HG02852 (cell line): ENCODE data around the gene MADD.
"Not testable (repeated sequence)": the region's sequence is repeated elsewhere in the genome, so short reads cannot be mapped to it uniquely, and the experiment has no call there.

ENCODE experiments used
- ATAC-seq: cut with Tn5 transposase; IDR thresholded peaks from one replicate; pipeline ENCODE4 v1.9.1; 2021; ENCODE audit warnings: mild to moderate bottlenecking, moderate library complexity; ENCODE audit not compliant: unreplicated experiment

MADD gene

GRCh38 chr11:47272706-47273105 is 2.8 kb downstream of the MADD start:
- ATAC-seq, result no peak

GRCh38 chr11:47274495-47275235 is 4.7 kb downstream of the MADD start:
- ATAC-seq, result no peak

DNA sequence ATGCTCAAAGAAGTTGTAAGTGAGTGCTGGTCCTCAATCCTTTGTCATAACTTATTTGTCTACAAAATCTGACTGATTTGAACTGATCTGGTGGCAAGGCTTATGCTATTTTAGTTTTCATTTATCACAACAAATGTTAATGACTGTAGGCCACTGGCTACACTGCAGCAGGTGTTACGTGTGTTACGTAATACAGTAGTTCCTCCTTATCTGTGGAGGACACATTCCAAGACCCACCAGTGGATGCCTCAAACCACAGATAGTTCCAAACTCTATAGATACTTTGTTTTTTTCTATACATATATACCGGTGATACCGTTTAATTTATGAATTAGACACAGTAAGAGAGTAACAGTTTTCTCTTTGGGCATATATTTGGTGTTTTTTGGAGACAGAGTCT is 7.0 kb downstream of the MADD start:
- ATAC-seq, result no peak

DNA sequence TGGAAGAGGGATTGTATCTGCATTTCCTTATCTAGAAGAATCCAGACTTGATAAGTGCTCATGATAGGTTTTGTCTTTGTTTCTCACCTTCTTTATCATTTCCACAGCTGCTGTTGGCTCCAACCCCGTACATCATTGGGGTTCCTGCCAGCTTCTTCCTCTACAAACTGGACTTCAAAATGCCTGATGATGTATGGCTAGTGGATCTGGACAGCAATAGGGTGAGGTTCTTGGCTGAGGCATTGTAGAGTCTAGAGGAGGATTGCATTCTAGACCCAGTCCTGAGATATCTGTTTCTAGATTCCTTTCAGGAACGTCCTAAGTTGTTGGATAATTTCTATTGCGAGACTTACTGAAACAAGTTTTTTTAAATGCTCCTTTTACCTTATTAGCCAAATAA is 8.1 kb downstream of the MADD start:
- no peak for ATAC-seq

DNA sequence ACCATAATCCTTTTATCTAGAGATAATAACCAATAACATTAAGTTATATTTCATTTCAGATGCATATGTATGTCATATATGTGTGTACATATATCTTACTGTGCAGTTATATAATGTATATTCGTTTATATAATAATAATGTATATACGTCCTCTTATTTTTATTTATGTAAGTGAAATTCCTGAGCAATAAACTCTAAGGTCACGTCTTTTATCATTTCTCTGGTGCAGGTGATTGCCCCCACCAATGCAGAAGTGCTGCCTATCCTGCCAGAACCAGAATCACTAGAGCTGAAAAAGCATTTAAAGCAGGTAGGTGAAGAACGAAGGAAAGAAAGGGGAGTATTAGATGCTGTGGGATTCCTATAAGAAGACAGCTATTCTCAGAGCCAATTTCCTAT is 8.8 kb downstream of the MADD start:
- no peak for ATAC-seq

DNA sequence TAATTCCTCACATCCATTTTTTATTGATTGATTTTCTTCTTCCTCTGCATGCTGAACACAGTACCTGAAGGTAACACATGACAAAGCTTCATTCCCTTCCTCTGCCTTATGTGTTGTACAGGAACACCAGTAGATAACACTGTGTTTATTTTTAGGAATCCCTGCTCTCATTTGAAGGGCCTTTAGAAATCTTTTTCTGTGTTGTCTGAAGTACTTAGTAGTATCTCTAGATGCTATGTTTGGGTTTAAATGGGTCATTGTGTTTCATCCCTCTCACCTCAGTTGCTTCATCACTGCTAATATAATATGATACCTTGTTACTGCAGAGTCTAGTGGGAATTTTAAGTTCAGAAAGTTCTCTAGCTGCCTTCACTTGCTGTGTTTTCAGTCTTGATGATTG is 10.2 kb downstream of the MADD start:
- no peak for ATAC-seq

- no peak for ATAC-seq
Observed at GRCh38 chr11:47280860-47281259, 10.9 kb downstream of the MADD start.

- ATAC-seq, result no peak
Observed at GRCh38 chr11:47282462-47282861, 12.5 kb downstream of the MADD start.

GRCh38 chr11:47284151-47284550 is 14.2 kb downstream of the MADD start:
- ATAC-seq, result no peak

DNA sequence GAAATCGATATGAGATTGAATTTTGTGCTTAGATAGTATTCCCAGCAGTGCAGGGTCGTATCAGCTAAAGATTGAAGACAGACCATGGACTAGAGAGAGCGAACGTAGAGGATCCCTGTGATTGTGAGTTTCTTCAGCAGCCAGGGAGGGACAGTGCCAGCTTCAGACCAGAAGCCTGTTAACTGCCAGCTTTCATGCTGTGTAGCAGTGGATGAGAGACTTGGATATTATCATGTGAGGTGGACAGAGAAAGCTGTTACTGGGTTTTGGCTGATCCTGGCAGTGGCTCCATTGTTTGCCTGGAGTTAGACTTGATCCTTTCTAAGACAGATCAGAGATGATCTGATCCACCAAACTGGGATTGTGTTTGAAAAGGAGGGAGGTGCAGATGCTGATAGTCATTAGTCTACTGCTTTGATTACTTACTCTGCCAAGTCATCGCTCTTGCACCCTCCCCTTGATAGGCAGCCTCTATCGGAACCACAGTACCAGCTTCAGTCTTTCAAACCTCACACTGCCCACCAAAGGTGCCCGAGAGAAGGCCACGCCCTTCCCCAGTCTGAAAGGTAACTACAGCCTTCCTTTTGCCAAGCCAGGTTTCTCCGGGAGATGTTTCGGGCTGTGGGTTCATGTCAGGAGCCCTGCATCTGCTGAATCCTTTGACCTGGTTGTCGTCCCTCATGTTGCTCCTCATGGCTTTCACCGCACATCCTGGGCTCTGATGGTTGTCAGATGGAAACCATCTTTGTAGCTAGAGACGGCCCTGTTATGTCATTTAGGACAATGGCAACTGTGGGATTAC is 16.2 kb downstream of the MADD start:
- ATAC-seq, result no peak

- ATAC-seq, result no peak
Observed at GRCh38 chr11:47288066-47288465, 18.1 kb downstream of the MADD start.

DNA sequence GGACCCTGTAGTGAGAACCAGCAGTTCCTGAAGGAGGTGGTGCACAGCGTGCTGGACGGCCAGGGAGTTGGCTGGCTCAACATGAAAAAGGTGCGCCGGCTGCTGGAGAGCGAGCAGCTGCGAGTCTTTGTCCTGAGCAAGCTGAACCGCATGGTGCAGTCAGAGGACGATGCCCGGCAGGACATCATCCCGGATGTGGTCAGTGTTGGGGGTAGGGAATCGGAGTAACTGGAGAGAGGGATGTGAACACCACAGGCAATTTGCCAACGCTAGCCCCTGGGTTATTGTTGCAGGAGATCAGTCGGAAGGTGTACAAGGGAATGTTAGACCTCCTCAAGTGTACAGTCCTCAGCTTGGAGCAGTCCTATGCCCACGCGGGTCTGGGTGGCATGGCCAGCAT is 19.9 kb downstream of the MADD start:
- ATAC-seq, result no peak

GRCh38 chr11:47295385-47295784 is 25.5 kb downstream of the MADD start:
- no peak for ATAC-seq

DNA sequence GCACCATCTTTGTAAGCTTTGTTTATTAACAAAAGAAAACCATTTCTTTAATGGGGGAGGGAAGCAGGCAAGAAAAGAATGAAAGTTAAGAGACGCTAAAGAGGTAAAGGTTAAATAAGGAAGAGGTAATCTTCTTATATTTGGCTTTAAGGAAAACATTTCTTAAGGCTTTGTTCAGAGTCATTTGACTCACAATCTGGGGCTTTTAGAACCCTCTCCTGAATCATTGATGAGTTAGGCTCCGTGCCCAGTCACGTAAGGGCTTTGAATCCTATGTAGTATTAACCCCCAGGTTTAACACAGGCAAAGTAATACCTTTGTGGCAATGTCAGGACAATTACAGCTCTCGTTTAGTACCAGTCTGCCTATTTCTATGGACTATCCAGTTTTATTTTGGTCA is 26.1 kb downstream of the MADD start:
- no peak for ATAC-seq

- ATAC-seq, result no peak
Observed at GRCh38 chr11:47299078-47299477, 29.1 kb downstream of the MADD start.

GRCh38 chr11:47302853-47303252 is 32.9 kb downstream of the MADD start:
- no peak for ATAC-seq

DNA sequence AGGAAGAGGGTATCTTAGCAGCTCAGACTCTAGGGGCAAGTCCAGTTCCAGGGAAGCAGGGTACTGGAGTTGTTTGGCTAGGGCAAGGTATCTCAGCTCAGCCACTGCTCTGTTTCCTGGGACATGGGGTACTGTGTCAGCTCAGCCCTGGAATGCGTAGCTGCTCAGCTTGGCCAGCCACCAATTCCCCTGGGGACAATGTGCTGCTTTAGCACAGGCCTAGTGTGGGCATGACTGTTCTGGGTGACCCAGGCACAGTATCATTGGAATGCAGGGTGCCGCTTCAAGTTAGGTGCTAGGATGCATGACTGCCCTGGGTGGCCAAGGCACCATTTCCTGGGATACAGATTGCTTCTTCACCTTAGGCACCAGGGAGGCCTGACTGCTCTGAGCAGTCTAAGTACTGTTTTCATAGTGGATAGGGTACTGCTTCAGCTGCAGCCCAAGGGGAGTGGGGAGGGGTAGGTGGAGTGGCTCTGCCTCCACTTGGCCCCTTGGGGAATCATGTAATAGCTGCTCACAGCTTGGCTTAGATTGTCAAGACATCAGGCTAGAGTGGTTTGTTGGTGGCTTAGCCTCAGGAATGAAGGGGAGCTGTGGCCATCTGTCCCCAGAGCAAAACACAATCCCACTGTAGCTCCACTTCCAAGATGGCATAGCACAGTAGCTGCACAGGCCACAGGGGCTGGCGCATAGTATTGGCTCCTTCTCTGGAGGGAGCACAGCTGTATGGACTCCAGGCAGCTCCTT is 36.0 kb downstream of the MADD start:
- ATAC-seq, result no peak

DNA sequence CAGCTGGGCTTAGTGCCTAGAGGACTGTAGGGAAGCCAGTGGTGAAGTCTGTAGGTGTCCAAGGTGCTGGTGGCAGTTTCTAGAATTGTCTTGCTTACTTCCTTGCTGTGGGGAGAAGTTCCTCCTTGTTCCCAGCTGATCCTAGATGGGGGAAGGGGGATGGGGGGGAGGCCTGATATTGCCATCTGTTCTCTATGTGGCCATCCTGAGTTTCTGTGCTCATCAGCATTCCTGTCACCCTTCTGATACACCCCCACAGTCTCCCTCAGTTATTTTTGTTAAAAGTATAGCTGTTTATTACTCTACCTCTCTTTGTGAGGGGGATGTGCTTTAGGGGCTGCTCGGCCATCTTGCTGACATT is 36.5 kb downstream of the MADD start:
- ATAC-seq, result no peak

DNA sequence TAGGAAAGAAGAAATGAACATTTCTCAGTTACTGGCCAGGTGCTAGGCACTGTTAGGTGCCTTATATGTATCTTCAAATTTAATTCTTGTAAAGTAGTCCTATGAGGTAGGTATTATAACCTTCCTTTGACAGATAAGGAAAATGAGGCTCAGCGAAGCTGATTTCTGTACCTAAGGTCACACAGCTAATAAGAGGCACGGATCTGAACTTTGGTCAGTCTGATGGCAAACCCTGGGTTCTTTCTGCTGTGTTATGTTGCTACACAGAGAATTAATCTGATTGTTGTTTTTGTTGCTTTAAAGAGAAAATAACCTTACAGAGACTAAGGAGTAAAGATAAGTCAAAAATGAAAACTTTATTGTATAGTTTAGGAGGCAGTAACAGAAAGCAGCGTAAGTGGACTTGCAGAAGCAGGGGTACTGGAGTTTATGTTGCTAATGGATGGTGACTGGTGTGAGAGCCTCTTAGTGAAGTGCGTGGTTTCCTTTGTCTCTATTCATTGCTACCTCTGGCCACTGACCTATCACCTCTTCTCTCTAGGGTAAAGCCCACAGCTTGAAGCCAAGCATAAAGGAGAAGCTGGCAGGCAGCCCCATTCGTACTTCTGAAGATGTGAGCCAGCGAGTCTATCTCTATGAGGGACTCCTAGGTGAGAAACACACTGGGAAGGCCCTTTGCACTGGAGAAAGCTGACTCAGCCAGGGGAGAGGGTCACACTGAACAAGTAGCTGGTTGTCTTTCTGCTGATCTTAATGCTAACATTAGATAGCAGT is 38.3 kb downstream of the MADD start:
- no peak for ATAC-seq

DNA sequence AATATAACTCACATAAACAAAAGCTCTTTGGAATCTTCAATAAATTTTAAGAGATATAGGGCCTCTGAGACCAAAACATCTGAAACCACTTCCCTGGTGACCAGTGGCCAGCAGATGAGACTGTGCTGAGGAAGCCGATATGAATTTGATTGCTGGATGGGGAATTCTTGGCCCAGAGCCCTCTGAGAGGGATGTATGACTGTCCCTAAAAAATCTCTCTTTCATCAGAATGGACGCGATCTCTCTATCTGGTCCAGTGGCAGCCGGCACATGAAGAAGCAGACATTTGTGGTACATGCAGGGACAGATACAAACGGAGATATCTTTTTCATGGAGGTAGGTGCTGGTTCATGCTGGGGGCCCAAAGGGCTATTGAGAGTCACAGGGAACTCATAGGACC is 45.1 kb downstream of the MADD start:
- no peak for ATAC-seq

GRCh38 chr11:47316501-47316900 is 46.6 kb downstream of the MADD start:
- ATAC-seq, result not testable (repeated sequence)
